Motor neuron (in vitro differentiated cells): Measurements from ENCODE around the gene EFNA4. TPM values are rescaled to one million over a fixed set of nuclear protein-coding genes. Genes with fewer than 3 reads are reported as not detected.

ENCODE experiments used
- ATAC-seq, 8 experiments: fragments of 200-7000 bp; cut with Tn5 transposase; replicated peaks in 6 of 8; 2 replicates each; pipeline ENCODE4 v1.8.0; 2021; ENCODE audit warnings: mild to moderate bottlenecking in 8 of 8, moderate library complexity in 8 of 8
- H3K27ac ChIP-seq, 2 donors: fragments of 250-450 bp; sonication (Bioruptor Pico); 2 replicates each; pipeline ENCODE4 v1.9.0; 2021; ENCODE audit warnings: antibody characterized with exemption in 2 of 2, mild to moderate bottlenecking in 2 of 2, moderate library complexity in 1 of 2
- H3K4me1 ChIP-seq, 2 donors: fragments of 250-450 bp; sonication (Bioruptor Pico); replicated peaks in 1 of 2; 2 replicates each; pipeline ENCODE4 v1.6.1; 2021; ENCODE audit warnings: antibody characterized with exemption in 2 of 2, mild to moderate bottlenecking in 2 of 2, moderate library complexity in 1 of 2
- H3K4me3 ChIP-seq, 5 donors: fragments of 250-450 bp; sonication (Bioruptor Pico); 2 replicates each; pipeline ENCODE4 v1.9.0; 2021; ENCODE audit warnings: antibody characterized with exemption in 5 of 5, mild to moderate bottlenecking in 5 of 5, moderate library complexity in 4 of 5
- WGBS, 10 experiments: fragments of 450-650 bp; shearing (Covaris generic); methylation state at CpG; one replicate each; pipeline ENCODE4 v1.0.0; 2022; 5-methylcytosine and 5-hydroxymethylcytosine counted together
- in situ Hi-C, 9 experiments: fragments of 400-800 bp; cut with MboI; loops; one replicate each; pipeline ENCODE4 v1.15.0; 2021; ENCODE audit warnings: low sequenced_read_pairs in 9 of 9, low pct_unique_long_range_greater_than_20kb in 2 of 9; ENCODE audit not compliant: unreplicated experiment in 9 of 9
- total RNA-seq, 8 experiments: library from RNA; unstranded; fragments of 300-600 nt; gene quantifications; 2 replicates each; pipeline versions ENCODE4 v1.2.3 to v1.2.4, GENCODE V29; 2022

EFNA4 gene
- total RNA-seq, 8 experiments from 2014 or later = 5.4 to 10.9 (median 7.7) TPM

GRCh38 chr1:155050560-155051341, 12.8 kb upstream of the EFNA4 start, which contains the start of gene ADAM15:
Gene ADAM15, plus strand, starts transcription at chr1:155051316. Its CDS starts 71 bp downstream, at chr1:155051387.
- Histone ChIP-seq H3K4me1 (peaks cover 20 to 21% of the 10 kb centered on the region in 2 donors), H3K27ac (peak within 1 kb of the TSS; percentile 47 to 56), H3K4me3 (peak within 1 kb of the TSS; percentile 51 to 66 (median 64))
- WGBS, 10 experiments = 0 to 2% (median 1%) methylated on average over 3 to 32 of the region's 99 CpGs; no CpG with 5 or more reads in 4 of the 10 experiments
- peak; percentile 70 to 85 (median 81) for ATAC-seq
- in situ Hi-C loops = loop anchor here in 5 of 9 experiments (25.0 kb wide), 3 partner anchors 88 to 563 kb away; partner anchors contain the start of genes CHRNB2 (in 3 of the 5), UBE2Q1 (in 3 of the 5), CKS1B (in 2 of the 5) and PBXIP1 (in 2 of the 5)

GRCh38 chr1:155051342-155051776, 12.2 kb upstream of the EFNA4 start:
- in situ Hi-C loops = loop anchor here in 5 of 9 experiments (25.0 kb wide), 3 partner anchors 89 to 564 kb away; partner anchors contain the start of genes CHRNB2 (in 3 of the 5), UBE2Q1 (in 3 of the 5), CKS1B (in 2 of the 5) and PBXIP1 (in 2 of the 5)
- ATAC-seq = peak in 7 of 8 experiments; percentile 11 to 47 (median 39)
- peaks cover 20 to 21% of the 10 kb centered on the region in 2 donors for H3K4me1 ChIP-seq
- 0 to 1% (median 0%) methylated on average over 3 to 19 of the region's 31 CpGs; no CpG with 5 or more reads in 6 of the 10 experiments for WGBS, 10 experiments
- peak overlapping the region; percentile 51 to 66 (median 64) for H3K4me3 ChIP-seq
- H3K27ac ChIP-seq = no peak overlapping the region

- Histone ChIP-seq H3K4me3 (peak overlapping the region; percentile 51 to 66 (median 64)), H3K4me1 (peaks cover 20 to 21% of the 10 kb centered on the region in 2 donors), H3K27ac (no peak overlapping the region)
- WGBS, 10 experiments = 0 to 9% (median 1%) methylated on average over 1 to 10 of the region's 27 CpGs; no CpG with 5 or more reads in 7 of the 10 experiments
- ATAC-seq = peak; percentile 2 to 15 (median 8)
- in situ Hi-C loops = loop anchor here in 5 of 9 experiments (25.0 kb wide), 3 partner anchors 90 to 565 kb away; partner anchors contain the start of genes CHRNB2 (in 3 of the 5), UBE2Q1 (in 3 of the 5), CKS1B (in 2 of the 5) and PBXIP1 (in 2 of the 5)
Measured at GRCh38 chr1:155051777-155052398, 11.7 kb upstream of the EFNA4 start.

- H3K4me1 ChIP-seq = peaks cover 20 to 21% of the 10 kb centered on the region in 2 donors
- in situ Hi-C loops = loop anchor here in 5 of 9 experiments (25.0 kb wide), 3 partner anchors 90 to 565 kb away; partner anchors contain the start of genes CHRNB2 (in 3 of the 5), UBE2Q1 (in 3 of the 5), CKS1B (in 2 of the 5) and PBXIP1 (in 2 of the 5)
- WGBS, 10 experiments = 0 to 87% (median 44%) methylated on average over 1 to 6 of the region's 12 CpGs; no CpG with 5 or more reads in 5 of the 10 experiments
- no peak for ATAC-seq
- peak overlapping the region; percentile 51 to 66 (median 64) for H3K4me3 ChIP-seq
- no peak overlapping the region for H3K27ac ChIP-seq
Measured at GRCh38 chr1:155052439-155053395, 10.8 kb upstream of the EFNA4 start.

- H3K27ac ChIP-seq = no peak overlapping the region
- ATAC-seq = no peak
- in situ Hi-C loops = loop anchor here in 5 of 9 experiments (25.0 kb wide), 3 partner anchors 91 to 566 kb away; partner anchors contain the start of genes CHRNB2 (in 3 of the 5), UBE2Q1 (in 3 of the 5), CKS1B (in 2 of the 5) and PBXIP1 (in 2 of the 5)
- H3K4me1 ChIP-seq = peaks cover 20 to 21% of the 10 kb centered on the region in 2 donors
- 50 to 93% (median 81%) methylated on average over 1 to 7 of the region's 7 CpGs; no CpG with 5 or more reads in 3 of the 10 experiments for WGBS, 10 experiments
- H3K4me3 ChIP-seq = no peak overlapping the region
Measured at GRCh38 chr1:155053531-155054105, 9.9 kb upstream of the EFNA4 start.

- H3K4me3 ChIP-seq = no peak overlapping the region
- H3K4me1 ChIP-seq = peaks cover 15 to 18% of the 10 kb centered on the region in 2 donors
- no peak overlapping the region for H3K27ac ChIP-seq
- in situ Hi-C loops = loop anchor here in 5 of 9 experiments (25.0 kb wide), 3 partner anchors 95 to 570 kb away; partner anchors contain the start of genes CHRNB2 (in 3 of the 5), UBE2Q1 (in 3 of the 5), CKS1B (in 2 of the 5) and PBXIP1 (in 2 of the 5)
- no peak for ATAC-seq
- WGBS, 10 experiments = 87 to 91% methylated on average over 3 to 6 of the region's 8 CpGs; no CpG with 5 or more reads in 8 of the 10 experiments
Measured at GRCh38 chr1:155057104-155057503, 6.4 kb upstream of the EFNA4 start.

- in situ Hi-C loops = loop anchor here in 5 of 9 experiments (25.0 kb wide), 3 partner anchors 95 to 570 kb away; partner anchors contain the start of genes CHRNB2 (in 3 of the 5), UBE2Q1 (in 3 of the 5), CKS1B (in 2 of the 5) and PBXIP1 (in 2 of the 5)
- 89 to 100% (median 100%) methylated on average over 3 to 7 of the region's 13 CpGs; no CpG with 5 or more reads in 6 of the 10 experiments for WGBS, 10 experiments
- Histone ChIP-seq H3K27ac (no peak overlapping the region), H3K4me1 (peaks cover 15 to 16% of the 10 kb centered on the region in 2 donors), H3K4me3 (no peak overlapping the region)
- no peak for ATAC-seq
Measured at GRCh38 chr1:155057788-155058211, 5.7 kb upstream of the EFNA4 start.

GRCh38 chr1:155060736-155061135, 2.8 kb upstream of the EFNA4 start:
- Histone ChIP-seq H3K27ac (no peak overlapping the region), H3K4me1 (peaks cover 15 to 21% of the 10 kb centered on the region in 2 donors), H3K4me3 (no peak overlapping the region)
- 87 to 91% methylated on average over 6 to 7 of the region's 8 CpGs; no CpG with 5 or more reads in 8 of the 10 experiments for WGBS, 10 experiments
- no peak for ATAC-seq
- in situ Hi-C loops = loop anchor here in 5 of 9 experiments (25.0 kb wide), 3 partner anchors 98 to 573 kb away; partner anchors contain the start of genes CHRNB2 (in 3 of the 5), UBE2Q1 (in 3 of the 5), CKS1B (in 2 of the 5) and PBXIP1 (in 2 of the 5)

- WGBS, 10 experiments = 0 to 80% (median 10%) methylated on average over 1 to 8 of the region's 21 CpGs; no CpG with 5 or more reads in 3 of the 10 experiments
- ATAC-seq = peak; percentile 42 to 63 (median 60)
- in situ Hi-C loops = loop anchor here in 5 of 9 experiments (25.0 kb wide), 3 partner anchors 99 to 574 kb away; partner anchors contain the start of genes CHRNB2 (in 3 of the 5), UBE2Q1 (in 3 of the 5), CKS1B (in 2 of the 5) and PBXIP1 (in 2 of the 5)
- peak overlapping the region in 1 of 5 donors; percentile 4 for H3K4me3 ChIP-seq
- H3K27ac ChIP-seq = peak overlapping the region in 1 of 2 donors; percentile 36
- H3K4me1 ChIP-seq = peaks cover 15 to 21% of the 10 kb centered on the region in 2 donors
Measured at GRCh38 chr1:155061381-155062150, 2.0 kb upstream of the EFNA4 start.

GRCh38 chr1:155062151-155062686, 1.3 kb upstream of the EFNA4 start:
- 13% methylated on average over 3 of the region's 29 CpGs; no CpG with 5 or more reads in 9 of the 10 experiments for WGBS, 10 experiments

More at GRCh38 chr1:155062151-155062686, 1.3 kb upstream of the EFNA4 start:
- peak in 5 of 8 experiments; percentile 11 to 27 (median 24) for ATAC-seq
- Histone ChIP-seq H3K27ac (no peak overlapping the region), H3K4me3 (peak overlapping the region; percentile 16 to 72 (median 54)), H3K4me1 (peaks cover 15 to 21% of the 10 kb centered on the region in 2 donors)
- in situ Hi-C loops = loop anchor here in 5 of 9 experiments (25.0 kb wide), 3 partner anchors 100 to 575 kb away; partner anchors contain the start of genes CHRNB2 (in 3 of the 5), UBE2Q1 (in 3 of the 5), CKS1B (in 2 of the 5) and PBXIP1 (in 2 of the 5)
